Measurements from ENCODE around the gene BMERB1.

The BMERB1 gene

GRCh38 chr16:15506441-15506840 is 72.1 kb downstream of the BMERB1 start:
- no peaks in the 10 kb centered on the region for H3K9me3 ChIP-seq (ENCODE audit: control insufficient read depth, low read length)
- no peak overlapping the region for H3K4me3 ChIP-seq (ENCODE audit: low read length)
- H3K4me1 ChIP-seq (ENCODE audit: control insufficient read depth, insufficient read depth, low read length) = peaks cover 27% of the 10 kb centered on the region
- H3K36me3 ChIP-seq (ENCODE audit: control insufficient read depth, insufficient read depth, low read length, severe bottlenecking) = no peaks in the 10 kb centered on the region
- H3K9ac ChIP-seq (ENCODE audit: low read length) = no peak overlapping the region
- H3K27me3 ChIP-seq (replicated peaks; ENCODE audit: control insufficient read depth, insufficient read depth, low read length) = no peaks in the 10 kb centered on the region
- no peak for DNase-seq (ENCODE audit: low read depth)

GRCh38 chr16:15507301-15507958 is 73.0 kb downstream of the BMERB1 start:
- H3K4me3 ChIP-seq (ENCODE audit: low read length) = peak overlapping the region; percentile 4
- H3K27me3 ChIP-seq (replicated peaks; ENCODE audit: control insufficient read depth, insufficient read depth, low read length) = no peaks in the 10 kb centered on the region
- H3K36me3 ChIP-seq (ENCODE audit: control insufficient read depth, insufficient read depth, low read length, severe bottlenecking) = no peaks in the 10 kb centered on the region
- H3K9ac ChIP-seq (ENCODE audit: low read length) = peak overlapping the region; percentile 48
- DNase-seq (ENCODE audit: low read depth) = peak; percentile 90
- H3K9me3 ChIP-seq (ENCODE audit: control insufficient read depth, low read length) = no peaks in the 10 kb centered on the region
- H3K4me1 ChIP-seq (ENCODE audit: control insufficient read depth, insufficient read depth, low read length) = peaks cover 21% of the 10 kb centered on the region

GRCh38 chr16:15507959-15508627 is 73.7 kb downstream of the BMERB1 start:
- no peak overlapping the region for H3K4me3 ChIP-seq (ENCODE audit: low read length)
- no peaks in the 10 kb centered on the region for H3K36me3 ChIP-seq (ENCODE audit: control insufficient read depth, insufficient read depth, low read length, severe bottlenecking)
- H3K9ac ChIP-seq (ENCODE audit: low read length) = peak overlapping the region; percentile 32
- peaks cover 16% of the 10 kb centered on the region for H3K4me1 ChIP-seq (ENCODE audit: control insufficient read depth, insufficient read depth, low read length)
- no peak for DNase-seq (ENCODE audit: low read depth)
- no peaks in the 10 kb centered on the region for H3K27me3 ChIP-seq (replicated peaks; ENCODE audit: control insufficient read depth, insufficient read depth, low read length)
- no peaks in the 10 kb centered on the region for H3K9me3 ChIP-seq (ENCODE audit: control insufficient read depth, low read length)

GRCh38 chr16:15509051-15509592 is 74.7 kb downstream of the BMERB1 start:
- no peaks in the 10 kb centered on the region for H3K9me3 ChIP-seq (ENCODE audit: control insufficient read depth, low read length)
- DNase-seq (ENCODE audit: low read depth) = no peak
- no peaks in the 10 kb centered on the region for H3K36me3 ChIP-seq (ENCODE audit: control insufficient read depth, insufficient read depth, low read length, severe bottlenecking)
- no peak overlapping the region for H3K4me3 ChIP-seq (ENCODE audit: low read length)
- H3K4me1 ChIP-seq (ENCODE audit: control insufficient read depth, insufficient read depth, low read length) = peaks cover 16% of the 10 kb centered on the region
- H3K9ac ChIP-seq (ENCODE audit: low read length) = no peak overlapping the region
- no peaks in the 10 kb centered on the region for H3K27me3 ChIP-seq (replicated peaks; ENCODE audit: control insufficient read depth, insufficient read depth, low read length)

GRCh38 chr16:15509593-15510535 is 75.5 kb downstream of the BMERB1 start:
- H3K9me3 ChIP-seq (ENCODE audit: control insufficient read depth, low read length) = no peaks in the 10 kb centered on the region
- no peak overlapping the region for H3K9ac ChIP-seq (ENCODE audit: low read length)
- H3K4me1 ChIP-seq (ENCODE audit: control insufficient read depth, insufficient read depth, low read length) = peaks cover 16% of the 10 kb centered on the region
- DNase-seq (ENCODE audit: low read depth) = no peak
- no peak overlapping the region for H3K4me3 ChIP-seq (ENCODE audit: low read length)
- no peaks in the 10 kb centered on the region for H3K36me3 ChIP-seq (ENCODE audit: control insufficient read depth, insufficient read depth, low read length, severe bottlenecking)
- no peaks in the 10 kb centered on the region for H3K27me3 ChIP-seq (replicated peaks; ENCODE audit: control insufficient read depth, insufficient read depth, low read length)

GRCh38 chr16:15510992-15511391 is 76.6 kb downstream of the BMERB1 start:
- Histone ChIP-seq H3K9me3 (ENCODE audit: control insufficient read depth, low read length) (no peaks in the 10 kb centered on the region), H3K36me3 (ENCODE audit: control insufficient read depth, insufficient read depth, low read length, severe bottlenecking) (peaks cover 5% of the 10 kb centered on the region), H3K27me3 (replicated peaks; ENCODE audit: control insufficient read depth, insufficient read depth, low read length) (no peaks in the 10 kb centered on the region), H3K4me1 (ENCODE audit: control insufficient read depth, insufficient read depth, low read length) (peaks cover 16% of the 10 kb centered on the region), H3K9ac (ENCODE audit: low read length) (no peak overlapping the region), H3K4me3 (ENCODE audit: low read length) (no peak overlapping the region)
- DNase-seq (ENCODE audit: low read depth) = no peak

GRCh38 chr16:15511759-15512487 is 77.5 kb downstream of the BMERB1 start:
- no peaks in the 10 kb centered on the region for H3K27me3 ChIP-seq (replicated peaks; ENCODE audit: control insufficient read depth, insufficient read depth, low read length)

GRCh38 chr16:15513156-15513555 is 78.8 kb downstream of the BMERB1 start:
- Histone ChIP-seq H3K36me3 (ENCODE audit: control insufficient read depth, insufficient read depth, low read length, severe bottlenecking) (peaks cover 7% of the 10 kb centered on the region), H3K27me3 (replicated peaks; ENCODE audit: control insufficient read depth, insufficient read depth, low read length) (no peaks in the 10 kb centered on the region), H3K9ac (ENCODE audit: low read length) (no peak overlapping the region), H3K4me1 (ENCODE audit: control insufficient read depth, insufficient read depth, low read length) (peaks cover 6% of the 10 kb centered on the region), H3K9me3 (ENCODE audit: control insufficient read depth, low read length) (no peaks in the 10 kb centered on the region), H3K4me3 (ENCODE audit: low read length) (no peak overlapping the region)
- DNase-seq (ENCODE audit: low read depth) = no peak

More at GRCh38 chr16:15511759-15512487, 77.5 kb downstream of the BMERB1 start:
- H3K4me3 ChIP-seq (ENCODE audit: low read length) = no peak overlapping the region
- no peak overlapping the region for H3K9ac ChIP-seq (ENCODE audit: low read length)
- no peak for DNase-seq (ENCODE audit: low read depth)
- H3K36me3 ChIP-seq (ENCODE audit: control insufficient read depth, insufficient read depth, low read length, severe bottlenecking) = peaks cover 7% of the 10 kb centered on the region
- no peaks in the 10 kb centered on the region for H3K9me3 ChIP-seq (ENCODE audit: control insufficient read depth, low read length)
- H3K4me1 ChIP-seq (ENCODE audit: control insufficient read depth, insufficient read depth, low read length) = peaks cover 13% of the 10 kb centered on the region

GRCh38 chr16:15515992-15516391 is 81.6 kb downstream of the BMERB1 start:
- H3K4me3 ChIP-seq (ENCODE audit: low read length) = no peak overlapping the region
- peaks cover 18% of the 10 kb centered on the region for H3K4me1 ChIP-seq (ENCODE audit: control insufficient read depth, insufficient read depth, low read length)
- no peaks in the 10 kb centered on the region for H3K27me3 ChIP-seq (replicated peaks; ENCODE audit: control insufficient read depth, insufficient read depth, low read length)
- H3K9me3 ChIP-seq (ENCODE audit: control insufficient read depth, low read length) = no peaks in the 10 kb centered on the region
- H3K36me3 ChIP-seq (ENCODE audit: control insufficient read depth, insufficient read depth, low read length, severe bottlenecking) = peaks cover 7% of the 10 kb centered on the region
- H3K9ac ChIP-seq (ENCODE audit: low read length) = no peak overlapping the region
- no peak for DNase-seq (ENCODE audit: low read depth)

GRCh38 chr16:15516609-15517008 is 82.2 kb downstream of the BMERB1 start:
- Histone ChIP-seq H3K9me3 (ENCODE audit: control insufficient read depth, low read length) (no peaks in the 10 kb centered on the region), H3K4me3 (ENCODE audit: low read length) (no peak overlapping the region), H3K27me3 (replicated peaks; ENCODE audit: control insufficient read depth, insufficient read depth, low read length) (no peaks in the 10 kb centered on the region), H3K9ac (ENCODE audit: low read length) (no peak overlapping the region), H3K36me3 (ENCODE audit: control insufficient read depth, insufficient read depth, low read length, severe bottlenecking) (peaks cover 7% of the 10 kb centered on the region), H3K4me1 (ENCODE audit: control insufficient read depth, insufficient read depth, low read length) (peaks cover 24% of the 10 kb centered on the region)
- no peak for DNase-seq (ENCODE audit: low read depth)

Measured in adipocyte (in vitro differentiated cells).